Stimulated activated CD4-positive, alpha-beta T cell treated with anti-CD3 and anti-CD28 coated beads, Interleukin-1b, Interleukin-23, amount 100 ng/mL, for 1 hour (primary cell): ENCODE results near the gene CAMK2A.

Source experiments
- DNase-seq, 2 donors: peaks; one replicate each; pipeline ENCODE4 v3.0.0-alpha.2; 2020; ENCODE audit warnings: low read depth in 2 of 2

Gene CAMK2A

DNA sequence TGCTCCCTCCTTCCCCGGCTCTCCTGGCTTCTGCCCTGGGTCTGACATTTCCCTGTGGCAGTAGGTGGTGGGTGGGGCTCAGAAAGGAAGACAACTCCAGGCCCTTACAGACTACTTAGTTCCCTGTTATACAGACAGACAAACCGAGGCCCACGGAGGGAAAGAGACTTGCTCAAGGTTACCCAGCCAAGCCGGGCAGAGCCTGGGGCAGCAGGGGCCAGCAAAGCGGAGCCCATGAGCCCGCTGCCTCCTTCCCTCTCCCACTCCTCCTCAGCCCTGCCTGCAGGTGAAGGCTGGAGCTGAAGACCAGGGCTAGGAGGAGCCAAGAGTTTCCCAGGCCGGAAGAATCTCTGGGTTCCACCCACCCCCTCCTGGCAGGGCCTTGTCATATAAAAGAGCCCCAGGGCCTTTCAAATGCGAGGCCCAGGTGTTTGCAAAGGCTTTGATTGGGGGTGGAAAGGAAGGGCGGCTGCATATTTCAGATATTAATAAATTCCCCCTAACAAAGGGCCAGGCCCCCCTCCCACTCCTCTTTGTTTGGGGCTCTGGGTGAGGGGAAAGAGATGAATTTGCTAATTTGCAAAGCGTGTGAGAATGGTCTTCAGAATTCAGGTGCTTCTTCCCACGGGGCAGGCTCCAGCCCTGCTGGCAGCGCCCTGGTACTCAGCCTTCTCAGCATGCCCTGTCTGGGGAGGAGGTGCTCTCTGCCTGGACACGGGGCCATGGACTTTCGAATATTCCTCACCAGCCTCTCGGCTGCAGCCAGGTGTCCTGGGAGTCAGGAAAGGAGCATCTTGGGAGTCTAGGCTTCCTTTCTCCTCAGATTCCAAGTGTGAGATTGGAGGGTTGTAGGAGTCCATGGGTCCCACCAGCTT is 78.2 kb downstream of the CAMK2A start:
- DNase-seq = no peak

DNA sequence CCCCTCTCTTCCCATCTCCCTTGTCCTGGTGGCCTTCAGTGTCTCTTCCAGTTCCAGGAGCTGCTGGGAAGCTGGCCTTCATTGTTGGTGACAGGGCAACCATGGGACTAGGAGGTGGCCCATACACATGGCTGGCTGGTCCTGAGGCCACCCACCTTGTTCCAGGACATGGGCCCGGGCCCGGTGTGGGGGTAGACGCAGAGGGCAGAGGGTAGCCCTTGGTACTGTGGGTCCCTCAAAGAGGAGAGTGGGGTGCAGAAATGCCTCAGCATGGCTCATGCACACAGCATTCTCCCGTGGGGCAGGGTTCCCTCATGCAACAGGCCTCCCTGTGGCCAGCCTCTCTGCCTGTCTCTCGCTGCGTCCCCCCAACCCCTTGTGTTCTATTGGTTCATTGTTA is 78.9 kb downstream of the CAMK2A start:
- DNase-seq = no peak

DNA sequence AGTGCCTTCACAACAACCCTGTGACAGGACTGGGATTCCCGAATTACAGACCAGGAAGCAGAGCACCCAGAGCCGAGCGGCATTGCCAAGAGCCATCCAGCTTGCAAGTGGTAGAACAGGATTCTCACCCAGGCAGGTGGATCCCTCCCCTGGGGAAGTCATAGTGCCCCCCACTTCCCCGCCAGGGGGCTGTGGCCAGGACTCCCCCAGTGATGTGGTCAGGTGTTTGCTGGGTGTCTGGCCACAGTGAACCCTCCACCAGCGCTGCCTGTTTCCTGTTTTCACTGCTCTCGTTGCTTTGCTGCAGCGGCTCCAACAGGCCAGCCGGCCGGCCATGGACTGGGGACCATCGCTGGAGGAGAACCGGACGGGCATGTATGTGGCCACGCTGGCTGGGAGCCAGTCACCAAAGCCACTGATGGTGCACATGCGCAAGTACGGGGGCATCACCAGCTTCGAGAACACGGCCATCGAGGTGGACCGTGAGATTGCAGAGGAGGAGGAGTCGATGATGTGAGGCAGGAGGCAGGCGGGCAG is 80.4 kb downstream of the CAMK2A start:
- DNase-seq = no peak

DNA sequence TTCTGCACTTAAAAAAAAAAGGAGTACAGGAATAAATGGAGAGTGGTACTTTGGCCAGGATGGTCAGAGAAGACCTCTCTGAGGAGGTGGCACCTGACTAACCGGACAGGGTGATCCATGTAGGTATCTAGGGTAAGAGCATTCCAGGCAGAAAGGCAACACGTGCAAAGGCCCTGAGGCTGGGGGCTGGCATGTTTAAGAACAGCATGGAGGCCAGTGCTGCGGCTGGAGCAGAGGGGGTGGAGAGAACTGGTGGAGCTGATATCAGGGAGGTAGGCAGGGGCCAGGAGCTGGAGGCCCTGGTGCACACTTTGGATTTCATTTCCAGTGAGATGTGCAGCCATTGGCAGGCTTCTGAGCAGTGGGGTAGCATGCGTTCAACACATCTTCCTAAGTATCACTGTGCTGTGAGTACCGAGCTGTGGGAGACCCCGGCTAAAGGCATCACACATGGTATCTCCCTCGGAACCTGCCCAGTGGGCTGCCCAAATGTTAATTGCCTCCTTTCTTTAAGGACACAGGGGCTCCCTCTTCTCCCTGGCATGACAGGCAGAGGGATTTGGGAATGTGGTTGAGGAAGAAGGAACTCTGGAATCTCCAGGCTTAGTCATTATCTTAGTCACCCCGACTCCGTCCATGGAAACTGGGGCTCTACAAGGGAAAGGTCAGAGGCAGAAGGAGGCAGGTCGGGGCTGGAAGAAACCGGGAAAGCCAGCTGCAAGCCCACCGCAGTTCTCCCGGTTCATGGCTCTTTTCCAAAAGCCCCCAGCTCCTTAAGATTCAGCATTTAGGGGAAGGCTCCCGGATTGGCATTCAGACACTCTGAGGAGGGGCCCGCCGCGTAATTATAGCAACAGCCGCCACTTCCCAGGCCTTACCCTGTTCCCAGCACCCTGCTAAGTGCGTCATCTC is 81.1 kb downstream of the CAMK2A start:
- no peak for DNase-seq

DNA sequence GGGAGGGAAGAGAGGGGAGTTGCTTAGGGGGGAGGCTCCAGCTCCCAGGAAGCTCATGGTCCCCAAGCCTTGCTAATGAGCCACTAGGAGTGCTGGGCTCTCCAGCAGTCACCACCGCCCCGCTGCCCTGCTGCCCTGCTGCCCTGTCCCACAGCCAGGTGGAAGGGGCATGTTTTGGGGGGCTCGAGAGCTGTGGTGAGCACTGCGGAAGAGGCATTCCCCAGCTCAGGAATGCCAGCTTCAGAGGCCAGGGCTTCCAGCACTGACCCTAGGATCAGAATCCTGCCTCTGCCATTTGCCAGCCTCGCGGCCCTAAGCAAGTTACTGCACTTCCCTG is 82.8 kb downstream of the CAMK2A start:
- DNase-seq = no peak

DNA sequence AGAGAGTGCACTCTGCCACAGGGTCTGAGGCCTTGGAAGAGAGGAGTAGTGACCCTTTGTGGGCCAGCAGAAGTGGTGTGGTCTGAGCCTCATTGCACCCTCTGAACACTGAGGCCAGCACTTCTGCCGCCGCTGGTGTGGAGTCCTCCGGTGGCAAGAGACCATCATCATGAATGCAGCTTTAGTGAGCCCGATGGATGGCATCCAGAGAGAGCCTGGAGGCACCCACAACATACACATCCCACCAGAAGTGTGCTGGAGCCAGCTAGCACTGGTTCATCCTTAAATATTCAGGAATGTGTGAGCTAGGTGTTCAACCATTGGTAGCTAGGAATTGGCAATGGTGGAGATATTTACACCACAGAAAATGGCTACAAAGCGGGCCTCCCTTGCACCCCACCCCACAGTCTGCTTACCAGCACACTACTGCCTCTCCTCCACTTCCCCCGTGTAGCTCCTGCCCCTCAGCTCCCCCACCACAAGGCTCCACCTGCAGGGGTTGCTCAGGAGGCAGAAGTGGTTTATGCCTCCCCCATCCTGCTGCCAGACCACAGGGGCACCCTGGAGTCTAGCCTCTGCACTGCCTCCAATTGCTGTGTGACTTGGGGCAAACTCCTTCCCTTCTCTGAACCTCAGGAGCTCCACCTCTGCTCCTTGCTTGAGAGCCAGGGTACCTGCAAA is 83.3 kb downstream of the CAMK2A start:
- no peak for DNase-seq

DNA sequence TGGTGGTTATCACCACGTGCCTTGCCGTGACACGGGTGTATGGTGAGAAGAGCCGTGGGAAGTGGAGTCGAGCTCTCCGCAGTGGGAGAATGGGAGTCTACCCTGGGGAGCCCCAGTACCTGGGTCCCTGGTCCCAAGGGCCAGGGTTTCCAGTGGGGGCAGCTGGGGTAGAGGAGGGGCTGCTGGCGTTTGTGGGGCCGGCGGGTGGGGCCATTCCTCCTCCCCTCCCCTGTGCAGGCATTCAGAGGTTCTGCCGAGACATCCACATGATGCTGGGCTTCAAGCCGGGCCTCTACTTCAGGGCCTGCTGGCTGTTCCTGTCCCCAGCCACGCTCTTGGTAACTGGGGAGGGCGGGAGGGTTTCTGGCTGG is 85.0 kb downstream of the CAMK2A start:
- DNase-seq = no peak

DNA sequence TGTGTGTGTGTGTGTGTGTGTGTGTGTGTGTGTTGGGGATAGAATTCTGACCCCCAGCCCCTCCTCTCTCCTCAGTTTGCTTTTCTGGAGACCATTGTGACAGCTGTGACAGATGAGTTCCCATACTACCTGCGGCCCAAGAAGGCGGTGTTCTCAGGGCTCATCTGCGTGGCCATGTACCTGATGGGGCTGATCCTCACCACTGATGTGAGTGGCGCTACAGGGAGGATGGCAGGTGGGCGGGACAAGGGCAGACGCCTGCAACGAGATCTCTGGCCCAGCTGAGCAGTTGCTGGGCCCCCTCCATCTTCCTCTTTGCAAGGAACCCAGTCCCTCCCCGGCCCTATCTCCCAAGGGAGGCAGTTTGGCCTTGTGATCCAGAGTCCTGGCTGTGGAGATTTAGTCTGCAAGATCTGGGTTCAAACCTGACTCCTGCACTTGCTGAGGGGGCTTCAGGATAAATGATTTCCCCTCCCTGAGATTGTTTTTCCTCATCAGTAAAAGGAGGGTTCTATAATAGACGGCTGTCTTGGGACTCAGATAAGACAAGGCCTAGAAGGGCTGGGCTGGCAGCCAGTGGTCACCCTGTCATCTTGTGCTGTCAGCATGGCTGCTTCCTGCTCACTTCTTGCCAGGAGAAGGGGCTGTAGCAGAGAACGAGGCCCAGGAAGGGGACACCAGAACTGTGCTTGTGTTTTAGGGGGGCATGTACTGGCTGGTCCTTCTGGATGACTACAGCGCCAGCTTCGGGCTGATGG is 85.6 kb downstream of the CAMK2A start:
- DNase-seq = no peak

DNA sequence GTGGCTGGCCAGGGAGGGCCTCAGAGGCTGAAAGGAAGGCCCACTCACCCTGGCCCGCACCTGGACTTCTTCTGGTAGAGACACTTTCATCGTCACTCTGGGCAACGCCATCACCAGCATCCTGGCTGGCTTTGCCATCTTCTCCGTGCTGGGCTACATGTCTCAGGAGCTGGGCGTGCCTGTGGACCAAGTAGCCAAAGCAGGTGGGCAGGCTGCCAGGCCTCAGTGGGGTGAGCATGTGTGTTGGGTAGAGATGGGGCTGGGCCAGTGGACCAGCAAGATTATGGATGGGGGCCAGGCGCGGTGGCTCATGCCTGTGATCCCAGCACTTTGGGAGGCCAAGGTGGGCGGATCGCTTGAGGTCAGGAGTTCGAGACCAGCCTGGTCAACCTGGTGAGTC is 87.1 kb downstream of the CAMK2A start:
- no peak for DNase-seq

DNA sequence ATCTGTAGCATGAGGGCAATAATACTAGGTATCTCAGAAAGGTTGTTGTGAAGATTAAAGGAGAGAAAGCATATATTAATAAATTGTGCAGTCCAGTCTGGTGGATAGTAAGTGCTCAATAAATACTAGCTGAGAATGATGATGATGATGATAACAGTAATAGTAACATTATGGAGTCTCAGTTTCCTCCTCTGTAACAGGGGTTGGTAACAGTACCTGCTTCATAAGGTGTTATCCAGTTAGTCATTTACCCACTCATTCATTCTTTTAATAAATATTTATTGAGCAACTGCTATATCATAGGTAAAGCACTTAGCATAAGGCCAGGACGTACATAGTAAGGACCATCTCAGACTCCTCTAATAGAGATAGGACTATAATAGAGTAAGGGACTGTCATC is 92.1 kb downstream of the CAMK2A start:
- DNase-seq = no peak

DNA sequence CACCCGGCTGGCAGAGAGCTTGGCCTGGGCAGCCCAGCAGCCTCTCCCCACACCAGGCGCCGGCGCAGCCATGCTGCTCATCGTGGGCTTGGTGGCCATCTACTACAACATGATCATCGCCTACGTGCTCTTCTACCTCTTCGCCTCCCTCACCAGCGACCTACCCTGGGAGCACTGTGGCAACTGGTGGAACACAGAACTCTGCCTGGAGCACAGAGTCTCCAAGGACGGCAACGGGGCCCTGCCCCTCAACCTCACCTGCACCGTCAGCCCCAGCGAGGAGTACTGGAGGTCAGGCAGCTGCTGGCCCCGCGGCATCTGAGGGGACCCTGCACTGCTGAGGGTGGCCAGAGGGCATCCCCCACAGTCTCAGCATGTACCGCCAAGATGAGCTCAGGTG is 92.6 kb downstream of the CAMK2A start:
- DNase-seq = no peak

DNA sequence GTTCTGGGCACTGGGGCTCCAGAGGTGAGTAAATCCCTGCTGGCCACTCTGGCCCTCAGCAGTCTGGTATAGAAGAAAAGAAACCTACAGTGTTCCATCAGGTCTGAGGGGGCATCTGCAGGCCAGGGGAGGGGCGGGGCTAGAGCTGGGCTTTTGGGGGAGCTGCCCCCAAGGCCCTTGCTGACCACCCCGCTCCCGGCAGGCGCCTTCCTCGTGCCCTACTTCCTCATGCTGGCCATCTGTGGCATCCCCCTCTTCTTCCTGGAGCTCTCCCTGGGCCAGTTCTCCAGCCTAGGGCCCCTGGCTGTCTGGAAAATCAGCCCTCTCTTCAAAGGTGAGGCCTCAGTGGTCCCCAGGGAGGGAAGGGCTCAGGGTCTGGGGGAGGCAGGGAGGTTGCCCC is 93.1 kb downstream of the CAMK2A start:
- no peak for DNase-seq

DNA sequence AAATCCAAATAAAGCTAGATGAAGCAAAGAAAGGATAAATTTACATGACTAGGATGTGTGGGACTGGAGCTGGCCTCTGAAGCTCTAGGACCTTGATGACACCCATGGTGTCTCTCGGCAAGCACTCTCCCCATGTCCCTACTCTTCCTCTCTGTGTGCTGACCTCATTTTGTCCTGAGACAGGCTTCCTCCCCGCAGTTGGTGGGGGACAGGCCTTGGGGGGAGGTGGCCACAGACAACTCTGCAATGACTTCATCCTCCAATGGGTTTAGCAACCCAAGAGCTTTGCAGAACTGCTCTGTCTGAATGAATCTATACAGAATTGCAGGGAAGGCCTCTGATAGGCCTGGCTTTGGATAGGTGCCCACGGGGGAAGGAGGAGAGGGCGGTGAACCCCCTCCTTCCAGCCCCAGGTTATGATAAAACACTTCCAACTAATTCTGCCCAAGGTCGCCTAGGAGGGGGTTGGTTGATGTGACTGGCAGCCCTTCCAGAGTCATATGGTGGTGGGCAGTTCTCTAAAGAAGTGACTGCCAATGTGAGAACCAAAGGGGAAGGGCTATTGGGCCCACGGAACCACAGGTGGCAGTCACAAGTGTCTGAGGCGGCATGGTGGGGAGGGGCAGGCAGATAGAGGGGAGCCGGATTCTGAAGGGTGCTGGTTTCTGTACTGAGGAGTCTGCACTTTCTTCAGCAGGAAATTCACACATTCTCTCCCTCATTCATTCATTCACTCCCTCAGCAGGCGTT is 93.7 kb downstream of the CAMK2A start:
- no peak for DNase-seq

DNA sequence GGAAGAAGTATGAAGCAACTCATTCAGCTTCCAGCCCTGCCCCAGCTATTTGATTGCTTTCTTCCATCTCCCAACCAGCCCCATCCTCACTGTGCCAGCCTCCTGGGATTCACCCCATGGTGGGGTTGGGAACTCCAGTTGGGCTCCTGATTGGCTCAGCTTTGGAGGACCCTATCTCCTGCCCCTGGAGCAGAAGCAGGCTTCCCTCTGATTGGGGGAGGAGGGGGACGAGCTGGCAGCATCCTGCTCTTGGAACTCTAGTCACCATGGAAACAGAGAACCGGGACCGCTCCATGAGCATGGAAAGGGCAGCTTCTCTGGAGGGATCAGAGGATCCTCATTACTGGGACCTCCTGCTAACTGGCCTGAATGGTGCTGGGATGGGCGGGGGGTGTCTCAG is 97.1 kb downstream of the CAMK2A start:
- no peak for DNase-seq

DNA sequence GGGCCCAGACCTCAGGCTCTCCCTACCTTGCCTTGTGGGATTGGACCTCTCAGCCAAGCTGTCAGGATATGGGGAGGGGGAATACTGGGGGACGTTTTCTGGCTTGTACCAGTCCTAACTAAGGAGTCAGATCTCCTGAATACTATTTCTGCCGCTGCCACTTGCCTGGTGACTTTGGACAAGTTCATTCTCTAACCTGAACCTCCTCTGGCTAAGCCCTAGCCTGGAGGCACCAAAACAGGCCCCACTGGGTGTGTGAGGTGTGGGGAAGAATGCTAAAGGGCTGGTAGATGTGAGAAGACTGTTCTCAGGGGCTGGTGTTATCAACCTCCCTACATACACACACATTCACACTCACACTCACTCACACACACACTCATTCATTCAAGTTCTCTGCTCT is 98.6 kb downstream of the CAMK2A start:
- no peak for DNase-seq

DNA sequence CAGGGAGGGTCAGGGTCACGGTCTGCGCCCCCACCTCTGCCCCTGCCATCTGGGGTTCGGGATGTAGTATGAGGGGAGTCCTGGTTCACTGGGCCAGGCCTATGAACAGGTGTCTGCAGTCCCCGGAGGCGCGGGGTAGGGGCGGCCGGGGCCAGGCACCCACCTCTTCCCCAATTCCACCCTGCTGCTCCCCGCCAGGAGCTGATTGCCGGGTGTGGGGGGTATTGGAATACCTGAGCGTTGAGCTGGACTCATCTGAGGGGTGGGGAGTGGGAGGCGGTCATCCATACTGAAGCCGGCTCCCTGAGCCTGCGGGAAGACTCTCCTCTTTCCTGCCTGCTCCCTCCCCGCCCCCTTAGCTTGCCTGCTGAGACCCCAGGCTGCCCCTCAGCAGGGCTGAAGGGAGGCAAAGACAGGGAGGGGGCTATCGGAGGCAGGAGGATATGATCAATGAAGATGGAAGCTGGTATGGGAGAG is 99.0 kb downstream of the CAMK2A start:
- no peak for DNase-seq

DNA sequence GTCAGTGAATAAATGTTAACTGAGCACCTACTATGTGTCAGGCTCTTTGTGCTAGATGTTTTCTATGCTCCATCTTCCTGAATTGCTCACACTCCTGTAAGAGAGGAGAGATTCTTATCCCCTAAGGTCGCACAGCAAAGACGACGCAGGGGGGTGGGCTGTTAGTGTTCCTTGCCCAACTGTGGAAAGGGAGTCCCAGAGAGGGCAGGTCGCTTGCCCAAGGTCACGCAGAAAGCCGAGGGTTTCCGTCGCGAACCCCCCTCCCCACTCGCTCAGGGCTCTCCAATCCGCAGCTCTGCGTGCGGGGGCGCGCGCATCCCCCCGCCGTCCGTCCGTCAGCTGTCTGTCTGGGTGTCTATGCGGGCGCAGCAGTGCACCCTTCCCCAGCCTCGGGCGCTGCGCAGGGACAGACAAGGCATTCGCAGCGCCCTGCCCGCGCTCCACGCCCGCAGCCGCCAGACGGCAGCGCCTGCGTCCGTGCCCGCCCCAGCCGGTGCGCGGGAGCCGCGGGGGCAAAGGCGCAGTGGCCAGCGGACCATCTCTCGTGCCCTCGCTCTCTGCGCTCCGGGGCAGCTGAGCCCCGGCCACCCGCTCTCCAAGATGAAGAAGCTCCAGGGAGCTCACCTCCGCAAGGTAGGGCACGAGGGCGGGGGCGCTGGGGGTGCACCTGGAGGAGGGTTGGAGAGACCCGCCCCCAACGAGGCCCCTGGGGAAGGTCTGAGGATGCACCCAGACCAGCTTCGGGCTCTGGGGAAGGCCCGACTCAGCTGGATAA is 99.7 kb downstream of the CAMK2A start, which contains the start of gene SLC6A7:
SLC6A7 (plus strand) TSS at position 335 of the 775 bp plus-strand sequence; CDS start at position 601, 266 bp downstream.
- DNase-seq = no peak

DNA sequence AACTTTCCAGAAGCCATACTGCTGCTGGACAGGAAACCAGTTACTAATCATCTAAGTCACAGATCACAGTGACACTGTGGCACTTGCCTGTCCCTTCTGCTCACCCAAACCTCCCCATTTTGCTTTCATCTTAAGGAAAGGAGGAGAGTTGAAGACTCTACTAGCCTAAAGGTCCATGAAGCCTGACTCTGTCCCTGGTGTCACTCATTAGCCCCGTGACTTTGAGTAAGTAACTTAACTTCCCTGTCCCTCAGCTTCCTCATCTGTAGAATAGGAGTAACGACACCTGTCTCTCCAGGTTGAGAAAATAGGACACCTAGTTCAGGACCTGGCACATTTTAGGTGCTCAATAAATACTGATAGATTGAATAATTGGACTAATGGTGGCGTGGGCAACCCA is 100.2 kb downstream of the CAMK2A start:
- DNase-seq = no peak

DNA sequence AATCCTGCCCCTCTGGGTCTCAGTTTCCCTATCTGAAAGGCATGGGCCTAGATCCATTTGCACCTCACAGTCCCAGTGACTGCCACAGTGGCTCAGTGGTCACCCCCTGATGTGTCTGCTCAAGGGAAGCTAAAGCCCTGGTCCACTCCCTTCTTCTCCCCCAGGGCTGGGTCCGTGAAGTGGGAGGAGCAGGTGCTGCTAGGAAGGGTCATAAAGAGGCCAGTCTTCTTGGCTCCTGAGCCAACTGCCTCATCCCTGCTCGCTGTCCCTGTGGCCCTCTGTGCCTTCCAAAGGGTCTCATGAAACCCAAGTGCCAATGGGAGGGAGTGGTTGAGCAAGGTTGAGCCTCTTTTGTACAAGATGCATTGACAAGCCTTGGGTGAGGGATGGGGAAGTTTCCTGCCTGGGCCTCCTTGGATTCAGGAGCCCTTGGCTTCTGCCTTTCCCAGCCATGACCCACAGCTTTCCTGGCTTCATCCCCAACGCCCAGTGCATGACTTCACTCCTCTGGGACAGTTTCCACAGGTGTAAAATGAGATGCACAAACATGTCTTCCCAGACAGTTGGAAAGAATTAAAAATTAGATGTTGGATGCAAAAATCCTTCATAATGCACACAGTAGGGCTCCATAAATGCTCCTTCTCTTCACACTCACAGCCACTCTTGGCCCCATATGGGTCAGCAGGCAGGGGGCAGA is 101.3 kb downstream of the CAMK2A start:
- no peak for DNase-seq
